ENCODE data around the gene MYO18B.

Gene MYO18B

GRCh38 chr22:25735650-25736049 lies 6.3 kb upstream of the MYO18B start:
- no peaks in the 10 kb centered on the region for H3K9me3 ChIP-seq (ENCODE audit: insufficient read depth, low read length)
- no peak overlapping the region for H3K9ac ChIP-seq (ENCODE audit: low read length)
- no peaks in the 10 kb centered on the region for H3F3A ChIP-seq (ENCODE audit: insufficient read depth)
- no peaks in the 10 kb centered on the region for H4K20me1 ChIP-seq (ENCODE audit: low read depth, low read length)
- no peak overlapping the region for H2AFZ ChIP-seq (ENCODE audit: low read depth, low read length, severe bottlenecking)
- H3K27me3 ChIP-seq (ENCODE audit: low read length), result no peaks in the 10 kb centered on the region
- no peak overlapping the region for H3K4me3 ChIP-seq (ENCODE audit: insufficient read depth, low read length, poor library complexity, severe bottlenecking)
- TF ChIP-seq CTCF (IDR thresholded peaks at IDR 0.05; ENCODE audit: insufficient read depth, low read length, poor library complexity, severe bottlenecking), result no peak
- H3K4me2 ChIP-seq (ENCODE audit: low read depth, low read length, poor library complexity, severe bottlenecking), result no peak overlapping the region
- no peak overlapping the region for H3K27ac ChIP-seq (ENCODE audit: low read depth, low read length)
- no peaks in the 10 kb centered on the region for H3K9me2 ChIP-seq (replicated peaks; ENCODE audit: insufficient read depth, low read length)
- H3K36me3 ChIP-seq (ENCODE audit: low read length), result no peaks in the 10 kb centered on the region
- no peaks in the 10 kb centered on the region for H3K79me2 ChIP-seq (ENCODE audit: insufficient read depth, low read length)

GRCh38 chr22:25736378-25737011 lies 5.5 kb upstream of the MYO18B start:
- no peaks in the 10 kb centered on the region for H3K9me3 ChIP-seq (ENCODE audit: insufficient read depth, low read length)
- no peak overlapping the region for H3K27ac ChIP-seq (ENCODE audit: low read depth, low read length)
- TF ChIP-seq CTCF (IDR thresholded peaks at IDR 0.05; ENCODE audit: insufficient read depth, low read length, poor library complexity, severe bottlenecking), result no peak
- TF ChIP-seq EZH2phosphoT487 (conservative IDR thresholded peaks at IDR 0.05; ENCODE audit: low read length), result no peak
- no peak overlapping the region for H3K4me2 ChIP-seq (ENCODE audit: low read depth, low read length, poor library complexity, severe bottlenecking)
- no peaks in the 10 kb centered on the region for H3K79me2 ChIP-seq (ENCODE audit: insufficient read depth, low read length)
- no peak overlapping the region for H3K9ac ChIP-seq (ENCODE audit: low read length)
- H3K9me2 ChIP-seq (replicated peaks; ENCODE audit: insufficient read depth, low read length), result no peaks in the 10 kb centered on the region
- H4K20me1 ChIP-seq (ENCODE audit: low read depth, low read length), result no peaks in the 10 kb centered on the region
- no peaks in the 10 kb centered on the region for H3F3A ChIP-seq (ENCODE audit: insufficient read depth)
- H2AFZ ChIP-seq (ENCODE audit: low read depth, low read length, severe bottlenecking), result no peak overlapping the region
- H3K4me3 ChIP-seq (ENCODE audit: insufficient read depth, low read length, poor library complexity, severe bottlenecking), result no peak overlapping the region
- no peaks in the 10 kb centered on the region for H3K36me3 ChIP-seq (ENCODE audit: low read length)
- H3K27me3 ChIP-seq (ENCODE audit: low read length), result no peaks in the 10 kb centered on the region

GRCh38 chr22:25739659-25740344 lies 2.2 kb upstream of the MYO18B start:
- no peak overlapping the region for H3K4me3 ChIP-seq (ENCODE audit: insufficient read depth, low read length, poor library complexity, severe bottlenecking)
- H3K9me3 ChIP-seq (ENCODE audit: insufficient read depth, low read length), result no peaks in the 10 kb centered on the region
- no peak overlapping the region for H3K9ac ChIP-seq (ENCODE audit: low read length)
- no peaks in the 10 kb centered on the region for H4K20me1 ChIP-seq (ENCODE audit: low read depth, low read length)
- no peaks in the 10 kb centered on the region for H3K36me3 ChIP-seq (ENCODE audit: low read length)
- no peak overlapping the region for H3K27ac ChIP-seq (ENCODE audit: low read depth, low read length)
- H3K9me2 ChIP-seq (replicated peaks; ENCODE audit: insufficient read depth, low read length), result no peaks in the 10 kb centered on the region
- H3K27me3 ChIP-seq (ENCODE audit: low read length), result no peaks in the 10 kb centered on the region
- no peak overlapping the region for H3K4me2 ChIP-seq (ENCODE audit: low read depth, low read length, poor library complexity, severe bottlenecking)
- H3F3A ChIP-seq (ENCODE audit: insufficient read depth), result no peaks in the 10 kb centered on the region
- no peaks in the 10 kb centered on the region for H3K79me2 ChIP-seq (ENCODE audit: insufficient read depth, low read length)
- no peak for TF ChIP-seq EZH2phosphoT487 (conservative IDR thresholded peaks at IDR 0.05; ENCODE audit: low read length)
- no peak for TF ChIP-seq CTCF (IDR thresholded peaks at IDR 0.05; ENCODE audit: insufficient read depth, low read length, poor library complexity, severe bottlenecking)
- no peak overlapping the region for H2AFZ ChIP-seq (ENCODE audit: low read depth, low read length, severe bottlenecking)

All from SU-DHL-6 (cell line).